Heart left ventricle (tissue), 16 donors: ENCODE measurements around the gene NAXD. TPM values are rescaled to one million over a fixed set of nuclear protein-coding genes. Genes with fewer than 3 reads are reported as not detected.

ENCODE experiments used
- ATAC-seq, 4 donors: fragments of 200-7000 bp; cut with Tn5 transposase; one replicate each; pipeline ENCODE4 v1.9.1; 2020 to 2022; ENCODE audit warnings: moderate library complexity in 4 of 4, mild to moderate bottlenecking in 3 of 4, moderate number of reproducible peaks in 1 of 4
- DNase-seq, 5 donors: peaks; one replicate each; pipeline ENCODE4 v3.0.0-alpha.2; 2020
- H3K27ac ChIP-seq, 12 donors: fragments of 200-600 bp; sonication (generic) in 4 of 12; one replicate each; pipeline versions ENCODE4 v1.5.0 to v1.8.0; 2016 to 2022; ENCODE audit warnings: mild to moderate bottlenecking in 2 of 12
- H3K27me3 ChIP-seq, 9 donors: fragments of 200-600 bp; sonication (generic) in 2 of 9; one replicate each; pipeline versions ENCODE4 v1.5.1 to v1.8.0; 2016 to 2022; ENCODE audit warnings: mild to moderate bottlenecking in 3 of 9
- H3K36me3 ChIP-seq, 9 donors: fragments of 200-600 bp; sonication (generic) in 2 of 9; one replicate each; pipeline versions ENCODE4 v1.5.0 to v1.8.0; 2018 to 2022; ENCODE audit warnings: mild to moderate bottlenecking in 2 of 9
- H3K4me1 ChIP-seq, 12 donors: fragments of 200-600 bp; sonication (generic) in 4 of 12; one replicate each; pipeline versions ENCODE4 v1.5.0 to v1.8.0; 2016 to 2022; ENCODE audit warnings: mild to moderate bottlenecking in 3 of 12
- H3K4me3 ChIP-seq, 12 donors: fragments of 200-600 bp; sonication (generic) in 4 of 12; one replicate each; pipeline versions ENCODE4 v1.5.0 to v1.8.0; 2017 to 2022; ENCODE audit warnings: mild to moderate bottlenecking in 9 of 12, moderate library complexity in 4 of 12
- H3K9me3 ChIP-seq, 12 donors: fragments of 200-600 bp; sonication (generic) in 4 of 12; one replicate each; pipeline versions ENCODE4 v1.5.0 to v1.8.0; 2016 to 2022; ENCODE audit warnings: mild to moderate bottlenecking in 1 of 12
- CTCF ChIP-seq, 12 donors: fragments of 200-600 bp; sonication (generic) in 4 of 12; IDR thresholded peaks; one replicate each; pipeline versions ENCODE4 v1.5.0 to v1.8.0; 2018 to 2022; ENCODE audit warnings: antibody characterized with exemption in 12 of 12, mild to moderate bottlenecking in 5 of 12
- POLR2A ChIP-seq, 2 donors: fragments of 450-650 bp; IDR thresholded peaks; one replicate each; pipeline ENCODE4 v1.6.1; 2017; ENCODE audit warnings: antibody characterized with exemption in 2 of 2, mild to moderate bottlenecking in 2 of 2, moderate library complexity in 2 of 2
- WGBS, 4 donors: extraction: QIAGEN DNeasy Blood & Tissue Kit in 2 of 4; methylation state at CpG; one replicate each; pipeline versions ENCODE4 v1.1.5 to v1.1.7; 2013 to 2018; 5-methylcytosine and 5-hydroxymethylcytosine counted together
- intact Hi-C, 10 donors: fragments of 100-400 bp; cut with DNase I; formaldehyde crosslinking; loops; one replicate each; pipeline versions ENCODE4 v1.11.1 to v1.14.2; 2022
- polyA plus RNA-seq, 2 donors: library from polyadenylated mRNA; stranded (reverse); fragments of 200-250 nt; gene quantifications; one replicate each; pipeline ENCODE4 v1.2.3, GENCODE V29; 2013
- total RNA-seq, 9 donors: library from RNA; depleted of rRNA in 2 of 9; stranded (reverse); fragments of >200 nt in 2 of 9; fragmentation: NEBNext Ultra II Directional in 3 of 9; extraction: Animal tissue kit (Norgen Biotek cat#: 25700) in 3 of 9; gene quantifications; one replicate each; pipeline versions ENCODE4 v1.1.0 to v1.2.4, GENCODE V29; 2016 to 2023
- donor health status: ischemic (EF 13 %, LVEDD 7.1; RV severe dilation, severe dysfunction).
- donor health status: healthy with polysubstance abuse.
- donor health status: DM: no; HTN: yes; CAD: no.
- donor health status: DM: no; HTN: no; CAD: no.
- donor health status: ischemic (EF 25% LVEDD 6.9; RV normal size, moderate dysfunction).
- donor health status: ischemic (EF 25% LVEDD 5.7; RV mildly dilated, moderate dysfunction).
- donor health status: healthy.
- donor health status: DM: yes; HTN: yes; CAD: no.
- donor health status: ischemic (EF 35%, LVEDD 5.7; RV mildly dilated, moderate dysfunction).
- donor health status: nonischemic (EF 11% LVEDD 7.7; RV severe dilation, severe dysfunction).
- donor health status: DM: yes; HTN: yes; CAD: no.
- donor health status: PGD.
- donor health status: ischemic (EF 29% LVEDD 5.4; RV normal size, mild dysfunction).
- donor health status: nonischemic (EF 23%, LVEDD 6.1; RV moderate dilation, normal function).

The NAXD gene
- total and polyA plus RNA-seq, 11 donors = 19.2 to 31.4 (median 23.4) TPM

GRCh38 chr13:110620596-110620995, 5.3 kb downstream of the NAXD start:
- WGBS, 4 donors = 60 to 71% (median 64%) methylated on average over 2 of the region's 2 CpGs
- ATAC-seq (no peak), DNase-seq (no peak)
- Histone ChIP-seq H3K4me3 (no peak overlapping the region), H3K27me3 (no peaks in the 10 kb centered on the region), H3K27ac (no peak overlapping the region), H3K9me3 (no peaks in the 10 kb centered on the region), H3K36me3 (peaks cover 0 to 36% (median 33%) of the 10 kb centered on the region in 9 donors), H3K4me1 (peaks cover 0 to 55% (median 30%) of the 10 kb centered on the region in 12 donors)
- intact Hi-C loops = no loop called here
- TF ChIP-seq CTCF (IDR thresholded peaks at IDR 0.05) (no peak), POLR2A (IDR thresholded peaks at IDR 0.05) (no peak)

GRCh38 chr13:110624766-110625756, 9.7 kb downstream of the NAXD start:
- Histone ChIP-seq H3K4me1 (peaks cover 0 to 46% (median 22%) of the 10 kb centered on the region in 12 donors), H3K36me3 (peaks cover 0 to 75% (median 57%) of the 10 kb centered on the region in 9 donors), H3K27me3 (no peaks in the 10 kb centered on the region), H3K4me3 (no peak overlapping the region), H3K9me3 (no peaks in the 10 kb centered on the region), H3K27ac (peak overlapping the region in 1 of 12 donors; percentile 51)
- no peak for TF ChIP-seq CTCF (IDR thresholded peaks at IDR 0.05)
- TF ChIP-seq POLR2A (IDR thresholded peaks at IDR 0.05) = no peak
- 90 to 93% (median 91%) methylated on average over 34 to 41 of the region's 41 CpGs for WGBS, 4 donors
- ATAC-seq (no peak), DNase-seq (no peak)
- intact Hi-C loops = no loop called here

GRCh38 chr13:110625771-110626321, 10.5 kb downstream of the NAXD start:
- H3K36me3 ChIP-seq = peaks cover 0 to 76% (median 57%) of the 10 kb centered on the region in 9 donors
- no peaks in the 10 kb centered on the region for H3K27me3 ChIP-seq
- H3K9me3 ChIP-seq = no peaks in the 10 kb centered on the region
- TF ChIP-seq POLR2A (IDR thresholded peaks at IDR 0.05) (no peak), CTCF (IDR thresholded peaks at IDR 0.05) (no peak)
- peaks cover 0 to 42% (median 21%) of the 10 kb centered on the region in 12 donors for H3K4me1 ChIP-seq
- H3K27ac ChIP-seq = peak overlapping the region in 1 of 12 donors; percentile 51
- DNase-seq (no peak), ATAC-seq (no peak)
- WGBS, 4 donors = 86 to 90% (median 88%) methylated on average over 19 of the region's 19 CpGs
- no peak overlapping the region for H3K4me3 ChIP-seq
- intact Hi-C loops = no loop called here

- Histone ChIP-seq H3K27ac (peak overlapping the region in 1 of 12 donors; percentile 81), H3K9me3 (no peaks in the 10 kb centered on the region), H3K27me3 (no peaks in the 10 kb centered on the region), H3K4me1 (peaks cover 0 to 38% (median 18%) of the 10 kb centered on the region in 12 donors), H3K4me3 (no peak overlapping the region), H3K36me3 (peaks cover 0 to 83% (median 62%) of the 10 kb centered on the region in 9 donors)
- WGBS, 4 donors = 81 to 85% (median 83%) methylated on average over 9 of the region's 9 CpGs
- ATAC-seq = no peak
- no peak for DNase-seq
- intact Hi-C loops = no loop called here
- no peak for TF ChIP-seq POLR2A (IDR thresholded peaks at IDR 0.05)
- TF ChIP-seq CTCF (IDR thresholded peaks at IDR 0.05) = no peak
Measured at GRCh38 chr13:110626521-110626920, 11.2 kb downstream of the NAXD start.
